Colonic mucosa (tissue), 4 donors: ENCODE data around the gene PFN3. TPM values are rescaled to one million over a fixed set of nuclear protein-coding genes. Genes with fewer than 3 reads are reported as not detected.

ENCODE experiments used
- DNase-seq: peaks from one replicate; pipeline ENCODE4 v3.0.0-alpha.2; 2020
- H3K27ac ChIP-seq: fragments of 200-600 bp; one replicate; pipeline ENCODE4 v1.8.0; 2021
- H3K27me3 ChIP-seq: fragments of 200-600 bp; one replicate; pipeline ENCODE4 v1.8.0; 2021
- H3K36me3 ChIP-seq: fragments of 200-600 bp; one replicate; pipeline ENCODE4 v1.8.0; 2021
- H3K4me1 ChIP-seq: fragments of 200-600 bp; one replicate; pipeline ENCODE4 v1.8.0; 2021; ENCODE audit warnings: mild to moderate bottlenecking
- H3K4me3 ChIP-seq: fragments of 200-600 bp; one replicate; pipeline ENCODE4 v1.8.0; 2021
- H3K9ac ChIP-seq, 2 donors: one replicate each; pipeline ENCODE4 v1.7.0; 2013; ENCODE audit warnings: control low read depth in 2 of 2, low read depth in 2 of 2, low read length in 2 of 2
- H3K9me3 ChIP-seq: fragments of 200-600 bp; one replicate; pipeline ENCODE4 v1.8.0; 2021
- intact Hi-C: fragments of 100-400 bp; cut with DNase I; formaldehyde crosslinking; loops from one replicate; pipeline ENCODE4 v1.14.1; 2022
- total RNA-seq, 2 donors: library from RNA; stranded (reverse); fragmentation: NEBNext Ultra II Directional in 1 of 2; extraction: Animal tissue kit (Norgen Biotek cat#: 25700) in 1 of 2; gene quantifications; one replicate each; pipeline ENCODE4 v1.2.1, GENCODE V29; 2021
- TF ChIP-seq, protein P1 (sequence below): fragments of 200-600 bp; IDR thresholded peaks from one replicate; pipeline ENCODE4 v1.8.0; 2022; ENCODE audit warnings: antibody characterized with exemption, mild to moderate bottlenecking
- donor health status: healthy.
- donor health status: DM: no; HTN: no; CAD: no.
- donor health status: DM: no; HTN: no; CAD: no.

Gene PFN3
- total RNA-seq, 2 donors from 2014 or later: not detected

DNA sequence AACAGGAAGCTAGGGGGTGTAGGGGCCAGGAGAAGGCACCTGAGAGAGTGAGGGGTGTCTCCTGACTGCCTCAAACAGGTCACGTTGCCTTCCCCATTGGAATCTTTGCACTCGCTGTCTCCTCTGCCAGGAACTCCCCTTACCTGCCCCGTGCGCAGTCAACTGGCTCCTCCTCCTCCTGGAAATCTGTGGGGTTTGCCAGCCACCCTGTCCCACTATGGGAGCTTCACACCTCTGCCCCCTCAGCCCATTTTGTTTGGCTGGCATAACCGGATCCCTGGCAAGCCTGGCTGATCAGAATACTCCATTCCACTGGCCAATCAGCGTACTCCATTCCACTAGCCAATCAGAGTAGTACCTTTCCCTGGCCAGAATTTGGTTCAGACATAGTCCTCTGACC is 26.7 kb downstream of the PFN3 start:
- no peaks in the 10 kb centered on the region for H3K36me3 ChIP-seq
- DNase-seq: no peak
- intact Hi-C loops: no loop called here
- no peaks in the 10 kb centered on the region for H3K27me3 ChIP-seq
- H3K27ac ChIP-seq: no peak overlapping the region
- TF ChIP-seq, protein P1, sequence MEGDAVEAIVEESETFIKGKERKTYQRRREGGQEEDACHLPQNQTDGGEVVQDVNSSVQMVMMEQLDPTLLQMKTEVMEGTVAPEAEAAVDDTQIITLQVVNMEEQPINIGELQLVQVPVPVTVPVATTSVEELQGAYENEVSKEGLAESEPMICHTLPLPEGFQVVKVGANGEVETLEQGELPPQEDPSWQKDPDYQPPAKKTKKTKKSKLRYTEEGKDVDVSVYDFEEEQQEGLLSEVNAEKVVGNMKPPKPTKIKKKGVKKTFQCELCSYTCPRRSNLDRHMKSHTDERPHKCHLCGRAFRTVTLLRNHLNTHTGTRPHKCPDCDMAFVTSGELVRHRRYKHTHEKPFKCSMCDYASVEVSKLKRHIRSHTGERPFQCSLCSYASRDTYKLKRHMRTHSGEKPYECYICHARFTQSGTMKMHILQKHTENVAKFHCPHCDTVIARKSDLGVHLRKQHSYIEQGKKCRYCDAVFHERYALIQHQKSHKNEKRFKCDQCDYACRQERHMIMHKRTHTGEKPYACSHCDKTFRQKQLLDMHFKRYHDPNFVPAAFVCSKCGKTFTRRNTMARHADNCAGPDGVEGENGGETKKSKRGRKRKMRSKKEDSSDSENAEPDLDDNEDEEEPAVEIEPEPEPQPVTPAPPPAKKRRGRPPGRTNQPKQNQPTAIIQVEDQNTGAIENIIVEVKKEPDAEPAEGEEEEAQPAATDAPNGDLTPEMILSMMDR: no peak
- no peak overlapping the region for H3K9ac ChIP-seq
- H3K4me1 ChIP-seq: peaks cover 10% of the 10 kb centered on the region
- H3K4me3 ChIP-seq: no peak overlapping the region
- H3K9me3 ChIP-seq: no peaks in the 10 kb centered on the region

GRCh38 chr5:177372910-177373309 is 27.6 kb downstream of the PFN3 start:
- H3K9ac ChIP-seq: no peak overlapping the region
- H3K4me1 ChIP-seq: peaks cover 10% of the 10 kb centered on the region
- no peaks in the 10 kb centered on the region for H3K9me3 ChIP-seq
- H3K27me3 ChIP-seq: no peaks in the 10 kb centered on the region
- TF ChIP-seq, protein P1: no peak
- no peak overlapping the region for H3K4me3 ChIP-seq
- no peaks in the 10 kb centered on the region for H3K36me3 ChIP-seq
- no peak overlapping the region for H3K27ac ChIP-seq
- no peak for DNase-seq
- intact Hi-C loops: no loop called here

GRCh38 chr5:177372034-177372896 is 28.2 kb downstream of the PFN3 start:
- no peak for DNase-seq

GRCh38 chr5:177371120-177372033 is 29.1 kb downstream of the PFN3 start:
- H3K27ac ChIP-seq: peak overlapping the region; percentile 50
- peak overlapping the region; percentile 34 to 45 for H3K9ac ChIP-seq
- peak overlapping the region; percentile 31 for H3K4me3 ChIP-seq
- H3K36me3 ChIP-seq: no peaks in the 10 kb centered on the region
- no peaks in the 10 kb centered on the region for H3K9me3 ChIP-seq
- no peaks in the 10 kb centered on the region for H3K27me3 ChIP-seq
- H3K4me1 ChIP-seq: peaks cover 10% of the 10 kb centered on the region
- intact Hi-C loops: no loop called here
- TF ChIP-seq, protein P1: no peak
- no peak for DNase-seq

More at GRCh38 chr5:177372034-177372896, 28.2 kb downstream of the PFN3 start:
- peak overlapping the region; percentile 24 for H3K27ac ChIP-seq
- intact Hi-C loops: no loop called here
- H3K27me3 ChIP-seq: no peaks in the 10 kb centered on the region
- H3K4me3 ChIP-seq: no peak overlapping the region
- H3K9ac ChIP-seq: peak overlapping the region in 1 of 2 donors; percentile 4
- peaks cover 10% of the 10 kb centered on the region for H3K4me1 ChIP-seq
- TF ChIP-seq, protein P1: no peak
- no peaks in the 10 kb centered on the region for H3K9me3 ChIP-seq
- H3K36me3 ChIP-seq: no peaks in the 10 kb centered on the region

- Histone ChIP-seq H3K4me1 (peaks cover 10% of the 10 kb centered on the region), H3K27ac (no peak overlapping the region), H3K27me3 (no peaks in the 10 kb centered on the region), H3K36me3 (no peaks in the 10 kb centered on the region), H3K9me3 (no peaks in the 10 kb centered on the region), H3K4me3 (peak overlapping the region; percentile 31), H3K9ac (peak overlapping the region in 1 of 2 donors; percentile 45)
- DNase-seq: peak; percentile 91
- intact Hi-C loops: no loop called here
- TF ChIP-seq, protein P1: no peak
Observed at GRCh38 chr5:177370488-177371119, 29.9 kb downstream of the PFN3 start.
